ENCODE results near the gene ENG.
"Not testable (repeated sequence)": the region's sequence is repeated elsewhere in the genome, so short reads cannot be mapped to it uniquely, and the experiment has no call there.

ENG gene

DNA sequence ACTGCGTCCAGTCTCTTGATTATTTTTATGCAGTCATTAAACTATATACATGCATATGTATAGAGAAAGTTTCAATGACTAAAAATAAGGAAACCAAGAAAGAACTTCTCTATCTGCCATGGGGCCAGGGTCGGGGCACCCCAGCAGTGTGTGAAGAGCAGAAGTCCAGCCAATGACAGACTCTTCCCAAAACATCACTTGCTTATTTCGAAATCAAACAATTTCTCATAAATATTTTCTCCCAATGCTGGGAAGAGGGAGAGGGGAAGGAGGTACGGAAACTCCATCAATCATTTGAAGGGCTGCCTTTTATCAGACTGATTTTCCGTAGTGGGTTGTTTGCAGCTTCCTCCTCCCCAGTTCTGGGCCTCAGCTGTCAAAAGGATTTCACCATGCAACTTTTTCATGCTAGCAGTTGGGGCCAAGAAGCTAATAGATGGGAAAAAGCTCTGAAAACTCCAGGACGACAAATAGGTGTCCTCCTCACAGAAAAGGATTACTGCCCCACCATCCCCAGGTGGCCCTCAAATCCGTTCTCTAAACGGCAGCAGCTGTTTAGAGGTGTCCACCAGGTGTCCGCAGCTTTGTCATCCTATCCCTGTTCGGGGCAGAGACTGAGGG, 52.4 kb downstream of the ENG start:
- in situ Hi-C loops (cut with MboI; ENCODE audit: low sequenced_read_pairs): no loop called here

GRCh38 chr9:127796852-127797370, 57.5 kb downstream of the ENG start:
- in situ Hi-C loops (cut with MboI; ENCODE audit: low sequenced_read_pairs): no loop called here

GRCh38 chr9:127796225-127796813, 58.1 kb downstream of the ENG start:
- in situ Hi-C loops (cut with MboI; ENCODE audit: low sequenced_read_pairs): no loop called here

DNA sequence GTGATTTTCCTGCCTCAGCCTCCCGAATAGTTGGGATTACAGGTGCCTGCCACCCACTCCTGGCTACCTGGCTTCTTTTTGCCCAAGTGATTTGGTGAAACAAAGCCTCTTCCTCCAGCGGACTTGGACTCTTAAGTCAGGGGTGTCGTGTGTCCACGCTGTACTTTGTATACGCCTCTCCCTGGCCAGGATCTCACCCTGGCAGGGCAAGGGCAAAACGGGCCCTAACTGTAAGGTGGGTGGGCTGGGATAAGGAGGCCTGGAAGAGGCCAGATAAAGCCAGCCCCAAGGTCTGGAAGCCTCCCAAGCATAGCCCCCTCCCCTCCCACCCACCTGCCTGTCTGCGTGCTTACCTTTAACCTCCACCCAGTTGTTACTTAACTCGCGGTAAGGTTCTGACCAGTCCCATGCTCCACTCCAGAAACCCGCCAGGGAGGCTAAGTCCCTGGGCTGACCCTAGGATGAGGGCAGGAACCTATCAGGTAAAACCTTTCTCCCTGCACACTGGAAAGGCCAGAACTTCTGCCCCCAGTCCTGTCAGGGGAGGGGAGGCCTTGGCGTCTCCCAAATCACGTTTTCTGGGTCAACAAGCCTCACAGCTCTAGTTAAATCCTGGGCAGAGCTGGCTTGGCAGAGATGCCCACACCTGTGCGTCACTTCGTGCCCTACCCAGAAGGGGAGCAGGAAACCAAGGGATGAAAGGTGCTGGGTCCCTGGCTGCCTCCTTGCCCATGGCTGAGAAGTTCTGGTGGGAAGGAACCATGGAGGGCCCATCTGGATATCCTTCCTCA, 60.3 kb downstream of the ENG start:
- in situ Hi-C loops (cut with MboI; ENCODE audit: low sequenced_read_pairs): no loop called here

DNA sequence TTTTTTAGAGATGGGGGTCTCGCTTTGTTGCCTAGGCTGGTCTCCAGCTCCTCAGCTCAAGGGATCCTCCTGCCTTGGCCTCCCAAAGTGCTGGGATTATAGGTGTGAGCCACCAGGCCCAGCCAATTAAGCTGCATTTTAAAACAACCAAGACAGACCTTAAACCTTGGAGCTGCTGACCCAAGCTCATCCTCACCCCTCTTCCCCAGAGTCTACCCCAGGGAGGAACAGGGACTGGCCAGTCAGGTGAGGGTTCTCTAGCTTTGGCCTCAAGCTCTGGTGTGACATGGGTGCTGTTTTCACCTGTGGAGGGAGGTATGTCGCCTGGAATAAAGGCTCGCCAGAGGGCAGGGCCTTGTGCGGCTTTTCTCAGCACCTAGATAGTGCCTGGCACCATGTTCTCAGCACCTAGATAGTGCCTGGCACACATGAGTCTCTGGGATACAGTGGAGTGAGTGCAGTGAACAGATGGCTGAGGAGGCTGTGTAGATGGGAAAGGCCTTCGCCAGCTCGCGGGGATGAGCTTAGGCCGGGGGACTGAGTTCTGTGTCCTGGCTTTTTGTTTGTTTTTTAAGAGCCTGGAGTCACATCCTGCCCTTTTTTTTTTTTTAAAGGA, 61.3 kb downstream of the ENG start:
- in situ Hi-C loops (cut with MboI; ENCODE audit: low sequenced_read_pairs): no loop called here

DNA sequence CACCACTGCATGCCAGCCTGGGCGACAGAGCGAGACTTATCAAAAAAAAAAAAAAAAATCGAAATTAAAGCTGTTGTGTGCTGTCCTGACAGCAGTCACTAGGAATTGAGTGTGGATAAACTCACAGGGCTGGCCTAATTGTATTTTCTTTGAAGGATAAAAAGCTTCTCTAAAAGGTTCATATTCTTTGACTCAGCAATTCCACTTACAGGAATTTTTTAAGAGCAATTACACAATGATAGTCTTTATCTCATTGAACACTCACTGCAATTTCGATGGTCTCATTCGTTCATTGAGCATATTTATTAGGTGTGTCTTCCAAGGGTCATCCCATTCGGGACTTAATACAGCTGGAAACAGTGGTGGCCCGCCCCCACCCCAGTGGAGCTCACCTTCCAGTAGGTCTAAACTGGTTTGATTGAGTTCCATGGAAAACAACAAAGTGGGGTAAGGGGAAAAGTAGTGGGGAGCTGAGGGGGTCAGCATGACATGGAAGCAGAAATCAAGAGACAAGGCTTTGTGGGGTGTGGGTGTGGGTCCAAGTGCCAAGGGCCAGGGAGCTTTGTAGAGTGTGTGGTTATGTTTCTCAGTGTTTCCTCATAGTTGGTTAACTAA, 61.9 kb downstream of the ENG start:
- in situ Hi-C loops (cut with MboI; ENCODE audit: low sequenced_read_pairs): no loop called here

- in situ Hi-C loops (cut with MboI; ENCODE audit: low sequenced_read_pairs): no loop called here
Observed at GRCh38 chr9:127791085-127791484, 63.4 kb downstream of the ENG start.

DNA sequence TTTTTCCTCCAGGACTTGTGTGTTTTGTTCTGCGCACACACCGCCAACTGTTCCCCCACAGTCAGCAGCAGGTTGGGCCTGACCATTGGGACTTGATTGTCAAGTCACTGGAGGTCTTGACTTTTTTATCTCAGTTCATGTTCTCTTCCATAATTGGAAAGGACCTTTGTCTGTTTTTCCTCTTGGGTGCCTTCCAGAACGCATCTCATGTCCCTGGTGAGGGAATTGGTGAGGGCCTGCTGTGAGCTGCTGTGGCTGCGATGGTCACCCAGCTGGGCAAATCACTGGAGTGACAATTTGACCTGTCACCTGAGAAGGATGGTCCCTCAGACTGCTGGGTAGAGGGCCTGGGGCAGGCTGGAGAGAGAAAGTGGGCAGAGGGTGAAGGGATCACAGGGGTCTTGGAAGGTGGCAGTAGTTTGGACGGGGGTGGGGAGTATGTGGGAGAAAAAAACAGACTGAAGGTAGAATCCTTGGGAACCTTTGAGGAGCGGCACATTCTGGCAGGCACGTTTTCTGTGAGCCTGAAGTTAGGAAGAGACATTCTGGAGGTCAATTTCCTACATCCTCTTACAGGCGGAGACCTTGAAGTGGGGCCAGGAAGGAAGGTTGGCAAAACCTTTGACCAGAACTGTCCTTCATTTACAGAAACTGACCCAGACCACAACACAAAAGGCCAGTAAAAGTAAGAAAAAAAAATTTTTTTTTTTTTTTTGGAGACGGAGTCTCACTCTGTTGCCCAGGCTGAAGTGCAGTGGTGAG, 64.2 kb downstream of the ENG start:
- in situ Hi-C loops (cut with MboI; ENCODE audit: low sequenced_read_pairs): no loop called here

DNA sequence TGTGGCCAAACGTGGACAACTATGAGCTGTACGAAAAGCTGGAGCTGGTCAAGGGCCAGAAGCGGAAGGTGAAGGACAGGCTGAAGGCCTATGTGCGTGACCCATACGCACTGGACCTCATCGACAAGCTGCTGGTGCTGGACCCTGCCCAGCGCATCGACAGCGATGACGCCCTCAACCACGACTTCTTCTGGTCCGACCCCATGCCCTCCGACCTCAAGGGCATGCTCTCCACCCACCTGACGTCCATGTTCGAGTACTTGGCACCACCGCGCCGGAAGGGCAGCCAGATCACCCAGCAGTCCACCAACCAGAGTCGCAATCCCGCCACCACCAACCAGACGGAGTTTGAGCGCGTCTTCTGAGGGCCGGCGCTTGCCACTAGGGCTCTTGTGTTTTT, 65.3 kb downstream of the ENG start:
- in situ Hi-C loops (cut with MboI; ENCODE audit: low sequenced_read_pairs): no loop called here

GRCh38 chr9:127788337-127789011, 66.0 kb downstream of the ENG start:
- in situ Hi-C loops (cut with MboI; ENCODE audit: low sequenced_read_pairs): no loop called here

GRCh38 chr9:127786773-127787104, 67.7 kb downstream of the ENG start:
- in situ Hi-C loops (cut with MboI; ENCODE audit: low sequenced_read_pairs): no loop called here

DNA sequence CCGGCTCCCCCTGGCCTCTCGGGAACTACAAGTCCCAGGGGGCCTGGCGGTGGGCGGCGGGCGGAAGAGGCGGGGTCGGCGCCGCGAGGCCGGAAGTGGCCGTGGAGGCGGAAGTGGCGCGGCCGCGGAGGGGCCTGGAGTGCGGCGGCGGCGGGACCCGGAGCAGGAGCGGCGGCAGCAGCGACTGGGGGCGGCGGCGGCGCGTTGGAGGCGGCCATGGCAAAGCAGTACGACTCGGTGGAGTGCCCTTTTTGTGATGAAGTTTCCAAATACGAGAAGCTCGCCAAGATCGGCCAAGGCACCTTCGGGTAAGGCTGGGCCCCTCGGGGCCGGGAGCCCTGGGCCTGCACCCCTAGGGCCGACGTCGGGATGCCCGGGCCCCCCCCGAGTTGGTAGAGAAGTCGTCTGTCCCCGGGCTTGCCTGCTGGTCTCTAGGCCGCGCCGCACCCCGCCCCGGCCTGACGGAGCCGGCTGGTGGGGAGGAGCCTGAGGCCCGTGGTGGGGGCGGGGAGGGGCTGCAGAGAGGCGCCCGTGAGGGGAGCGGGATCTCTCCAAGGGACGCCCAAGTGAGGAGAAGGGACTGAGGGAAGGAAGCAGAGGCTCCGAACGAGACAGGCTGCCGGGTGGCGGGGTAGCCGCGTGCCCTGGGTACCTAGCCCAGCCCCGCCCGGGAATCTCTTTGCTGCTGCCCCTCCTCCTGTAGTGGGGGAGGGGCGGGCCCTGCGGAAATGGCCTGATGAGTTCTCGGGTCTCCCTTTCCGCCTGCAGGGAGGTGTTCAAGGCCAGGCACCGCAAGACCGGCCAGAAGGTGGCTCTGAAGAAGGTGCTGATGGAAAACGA, 68.3 kb downstream of the ENG start, which contains the start of gene CDK9:
TSS of gene CDK9 (plus strand) at position 102 of the 840 bp plus-strand sequence. CDS start at position 217, 115 bp downstream.
- in situ Hi-C loops (cut with MboI; ENCODE audit: low sequenced_read_pairs): no loop called here

GRCh38 chr9:127785023-127785932, 69.2 kb downstream of the ENG start:
- in situ Hi-C loops (cut with MboI; ENCODE audit: low sequenced_read_pairs): no loop called here

- in situ Hi-C loops (cut with MboI; ENCODE audit: low sequenced_read_pairs): no loop called here
Observed at GRCh38 chr9:127783111-127784008, 71.1 kb downstream of the ENG start.

DNA sequence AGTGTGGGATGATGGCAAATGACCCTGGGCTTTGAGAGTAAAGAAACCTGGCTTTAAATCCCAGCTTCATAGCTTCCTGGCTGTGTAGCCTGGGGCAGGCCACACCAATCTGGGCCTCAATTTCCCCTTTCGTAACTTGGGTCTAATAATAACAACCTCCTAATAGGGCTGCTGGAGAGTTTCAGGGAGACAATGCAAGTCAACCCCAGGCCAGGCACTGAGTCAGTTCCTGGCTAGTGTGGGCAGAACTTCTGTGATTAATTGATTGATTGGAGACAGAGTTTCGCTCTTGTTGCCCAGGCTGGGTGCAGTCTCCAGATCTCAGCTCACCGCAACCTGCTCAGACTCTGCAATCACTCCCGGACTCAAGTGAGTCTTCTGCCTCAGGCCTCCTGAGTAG, 72.7 kb downstream of the ENG start:
- in situ Hi-C loops (cut with MboI; ENCODE audit: low sequenced_read_pairs): no loop called here

DNA sequence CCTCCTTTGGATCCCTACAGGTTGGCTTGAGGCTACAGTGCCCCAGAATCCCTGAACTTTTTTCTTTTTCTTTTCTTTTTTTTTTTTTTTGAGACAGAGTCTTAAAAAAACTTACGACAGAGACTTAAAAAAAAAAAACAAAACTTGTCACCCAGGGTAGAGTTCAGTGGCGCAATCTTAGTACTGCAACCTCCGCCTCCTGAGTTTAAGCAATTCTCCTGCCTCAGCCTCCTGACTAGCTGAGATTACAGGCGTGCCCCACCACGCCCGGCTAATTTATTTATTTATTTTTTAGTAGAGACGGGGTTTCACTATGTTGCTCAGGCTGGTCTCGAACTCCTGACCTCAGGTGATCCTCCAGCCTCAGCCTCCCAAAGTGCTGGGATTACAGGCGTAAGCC, 73.5 kb downstream of the ENG start:
- in situ Hi-C loops (cut with MboI; ENCODE audit: low sequenced_read_pairs): not testable (repeated sequence)

Data from HL-60/S4 treated with phorbol 12-myristate 13-acetate at 8.2 ng/mL for 4 days and 3 days (cell line).